Lower lobe of right lung (tissue), 2 donors: ENCODE results near the gene NDUFB4. TPM values are rescaled to one million over a fixed set of nuclear protein-coding genes. Genes with fewer than 3 reads are reported as not detected.

Experiments
- ATAC-seq, 2 donors: fragments of 200-7000 bp; cut with Tn5 transposase; one replicate each; pipeline ENCODE4 v1.9.1; 2020 to 2022; ENCODE audit warnings: mild to moderate bottlenecking in 2 of 2, moderate library complexity in 2 of 2
- DNase-seq: peaks from one replicate; pipeline ENCODE4 v3.0.0-alpha.2; 2020
- H3K27ac ChIP-seq: fragments of 200-600 bp; one replicate; pipeline ENCODE4 v1.8.0; 2022
- H3K27me3 ChIP-seq: fragments of 200-600 bp; one replicate; pipeline ENCODE4 v1.8.0; 2022; ENCODE audit warnings: low read depth
- H3K36me3 ChIP-seq: fragments of 200-600 bp; one replicate; pipeline ENCODE4 v1.8.0; 2022; ENCODE audit warnings: mild to moderate bottlenecking
- H3K4me1 ChIP-seq: fragments of 200-600 bp; one replicate; pipeline ENCODE4 v1.8.0; 2022
- H3K4me3 ChIP-seq: fragments of 200-600 bp; one replicate; pipeline ENCODE4 v1.8.0; 2022; ENCODE audit warnings: mild to moderate bottlenecking
- H3K9me3 ChIP-seq: fragments of 200-600 bp; one replicate; pipeline ENCODE4 v1.8.0; 2022
- CTCF ChIP-seq: fragments of 200-600 bp; IDR thresholded peaks from one replicate; pipeline ENCODE4 v1.8.0; 2022; ENCODE audit warnings: antibody characterized with exemption, mild to moderate bottlenecking
- intact Hi-C: fragments of 100-400 bp; cut with DNase I; formaldehyde crosslinking; loops from one replicate; pipeline ENCODE4 v1.11.0; 2022
- total RNA-seq: library from RNA; stranded (reverse); fragmentation: NEBNext Ultra II Directional; extraction: Animal tissue kit (Norgen Biotek cat#: 25700); gene quantifications from one replicate; pipeline ENCODE4 v1.2.1, GENCODE V29; 2021
- donor health status: DM: no; HTN: yes; CAD: no; lungs with severe emphysema.

Gene NDUFB4
- total RNA-seq, 1 donor from 2014 or later: 100 TPM

DNA sequence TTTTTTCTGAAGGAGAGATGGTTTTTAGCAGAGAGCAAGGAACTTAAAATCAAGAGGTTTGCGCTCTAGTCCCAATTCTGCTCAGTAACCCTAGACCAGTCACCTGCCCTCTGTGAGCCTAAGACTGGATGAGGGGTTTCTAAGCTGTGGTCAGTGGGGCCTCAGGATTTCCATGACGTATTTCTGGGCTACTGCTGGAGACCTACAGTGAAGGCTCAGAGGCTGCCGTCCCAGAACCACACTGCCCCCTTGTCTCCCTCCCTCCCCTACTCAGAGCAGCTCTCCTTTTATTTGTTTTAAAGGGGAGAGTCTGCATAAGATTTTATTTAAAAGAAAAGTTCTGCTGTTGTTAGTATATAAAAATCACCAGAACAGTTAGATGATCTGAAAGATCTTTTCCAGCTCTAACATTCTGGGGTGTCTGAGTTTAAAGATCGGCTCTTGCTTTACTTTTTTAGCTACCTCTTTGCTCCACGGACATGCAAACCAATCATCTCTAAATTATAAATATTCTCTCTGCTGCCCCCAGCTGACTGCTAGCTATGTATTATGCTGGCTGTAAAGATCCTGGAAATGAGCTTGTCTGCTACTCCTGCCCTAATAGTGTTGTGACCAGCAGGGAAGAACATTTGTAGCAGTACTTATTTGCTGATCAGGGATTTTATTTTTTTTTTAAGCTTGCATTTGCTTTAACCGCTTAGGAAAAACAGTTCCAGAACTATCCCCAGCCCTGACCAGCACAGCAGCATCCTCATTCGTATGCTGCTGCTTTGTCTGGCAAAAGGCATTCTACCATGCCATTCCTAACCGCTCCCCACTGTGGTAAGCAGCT lies 28.6 kb upstream of the NDUFB4 start:
- TF ChIP-seq CTCF: peak; percentile 48
- DNase-seq: no peak
- no peaks in the 10 kb centered on the region for H3K9me3 ChIP-seq
- H3K27ac ChIP-seq: no peak overlapping the region
- H3K4me1 ChIP-seq: peaks cover 4% of the 10 kb centered on the region
- H3K36me3 ChIP-seq: no peaks in the 10 kb centered on the region
- intact Hi-C loops: loop anchor here (10.0 kb wide), 2 partner anchors 227 to 323 kb away; no protein-coding TSS in a partner anchor
- no peak overlapping the region for H3K4me3 ChIP-seq
- peak; percentile 49 to 62 for ATAC-seq
- H3K27me3 ChIP-seq: no peaks in the 10 kb centered on the region

DNA sequence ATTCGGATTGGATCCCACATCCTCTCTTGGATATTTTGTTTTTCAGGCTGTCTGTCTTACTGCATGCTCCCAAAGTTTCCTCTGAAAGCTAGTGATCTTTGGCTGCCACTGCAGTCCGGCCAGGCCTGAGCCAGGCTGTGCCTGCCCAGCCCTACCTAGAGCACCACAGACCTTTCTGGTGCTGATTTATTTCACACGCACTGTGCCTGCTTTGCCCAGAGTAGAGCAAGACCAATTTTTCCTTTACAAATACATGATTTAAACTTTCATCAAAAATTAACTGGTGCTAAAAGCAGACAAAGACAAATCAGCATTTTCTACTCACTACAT lies 28.0 kb upstream of the NDUFB4 start:
- no peak overlapping the region for H3K27ac ChIP-seq
- H3K4me1 ChIP-seq: peaks cover 4% of the 10 kb centered on the region
- no peaks in the 10 kb centered on the region for H3K9me3 ChIP-seq
- TF ChIP-seq CTCF: no peak
- no peaks in the 10 kb centered on the region for H3K36me3 ChIP-seq
- DNase-seq: no peak
- no peak for ATAC-seq
- no peaks in the 10 kb centered on the region for H3K27me3 ChIP-seq
- intact Hi-C loops: loop anchor here (10.0 kb wide), 2 partner anchors 227 to 323 kb away; no protein-coding TSS in a partner anchor
- H3K4me3 ChIP-seq: no peak overlapping the region

DNA sequence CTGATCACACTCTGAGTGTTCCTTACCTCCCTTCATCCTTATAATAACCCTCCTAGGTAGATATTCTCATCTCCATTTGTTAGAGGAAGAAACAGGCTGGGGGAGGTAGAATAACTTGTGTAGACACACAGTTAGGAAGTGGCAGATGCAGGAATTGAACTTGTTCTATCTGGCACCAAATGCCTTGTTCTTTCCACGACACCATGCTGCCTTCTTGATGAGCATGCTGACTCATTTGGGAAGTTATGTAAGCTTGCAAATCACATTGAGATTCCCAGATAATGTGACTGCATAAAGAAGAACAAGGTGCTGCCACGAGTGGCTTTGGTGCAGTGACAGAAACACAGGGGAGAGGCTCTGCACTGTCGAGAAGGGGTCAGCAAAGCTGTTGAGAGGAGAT lies 27.5 kb upstream of the NDUFB4 start:
- Histone ChIP-seq H3K27me3 (no peaks in the 10 kb centered on the region), H3K4me1 (peaks cover 4% of the 10 kb centered on the region), H3K9me3 (no peaks in the 10 kb centered on the region), H3K27ac (no peak overlapping the region), H3K36me3 (no peaks in the 10 kb centered on the region), H3K4me3 (no peak overlapping the region)
- DNase-seq (no peak), ATAC-seq (no peak)
- TF ChIP-seq CTCF: no peak
- intact Hi-C loops: loop anchor here (10.0 kb wide), 2 partner anchors 226 to 324 kb away; no protein-coding TSS in a partner anchor

DNA sequence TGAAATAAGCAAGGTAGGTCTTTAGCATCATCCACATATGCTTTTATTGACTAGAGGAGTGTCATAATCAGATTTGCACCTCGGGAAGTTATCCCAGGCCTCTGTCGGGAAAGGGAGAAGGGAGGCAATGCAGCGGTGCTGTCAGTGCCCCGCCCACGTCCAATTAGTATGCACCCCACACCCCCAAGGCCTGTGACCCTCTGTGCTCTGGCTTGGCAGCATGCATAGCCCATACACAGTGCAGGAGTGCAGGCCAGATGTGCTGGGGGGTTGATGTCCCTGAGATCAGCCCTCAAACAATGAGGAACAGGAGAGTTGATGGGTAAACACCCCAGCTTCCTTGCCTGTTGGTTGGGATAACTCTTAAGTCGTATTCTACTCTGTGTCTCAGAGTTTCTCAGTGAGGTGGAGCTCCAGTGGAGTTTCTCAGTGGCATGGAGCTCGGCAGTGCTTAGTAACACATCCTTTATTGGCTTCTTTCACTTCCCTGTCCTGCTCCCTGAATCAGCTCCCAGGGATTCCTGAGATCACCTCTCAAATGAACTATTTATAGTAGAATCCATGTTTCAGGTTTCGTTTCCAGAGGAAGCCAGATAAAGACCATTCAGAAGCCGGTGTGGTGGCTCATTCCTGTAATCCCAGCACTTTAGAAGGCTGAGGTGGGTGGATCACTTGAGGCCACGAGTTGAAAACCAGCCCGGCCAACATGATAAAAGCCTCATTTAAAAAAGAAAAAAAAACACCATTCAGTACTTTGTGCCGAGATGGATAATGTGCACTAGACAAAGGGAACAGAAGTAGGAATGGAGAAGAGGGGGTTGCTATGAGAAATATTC lies 26.7 kb upstream of the NDUFB4 start:
- DNase-seq: no peak
- no peaks in the 10 kb centered on the region for H3K36me3 ChIP-seq
- no peak overlapping the region for H3K27ac ChIP-seq
- no peak overlapping the region for H3K4me3 ChIP-seq
- H3K4me1 ChIP-seq: peaks cover 4% of the 10 kb centered on the region
- H3K9me3 ChIP-seq: no peaks in the 10 kb centered on the region
- TF ChIP-seq CTCF: no peak
- no peaks in the 10 kb centered on the region for H3K27me3 ChIP-seq
- ATAC-seq: no peak
- intact Hi-C loops: loop anchor here (10.0 kb wide), 2 partner anchors 225 to 325 kb away; no protein-coding TSS in a partner anchor

GRCh38 chr3:120572027-120572426 lies 24.1 kb upstream of the NDUFB4 start:
- H3K4me3 ChIP-seq: no peak overlapping the region
- no peak for ATAC-seq
- peaks cover 4% of the 10 kb centered on the region for H3K4me1 ChIP-seq
- no peaks in the 10 kb centered on the region for H3K27me3 ChIP-seq
- intact Hi-C loops: no loop called here
- no peak overlapping the region for H3K27ac ChIP-seq
- H3K9me3 ChIP-seq: no peaks in the 10 kb centered on the region
- no peak for DNase-seq
- H3K36me3 ChIP-seq: no peaks in the 10 kb centered on the region
- no peak for TF ChIP-seq CTCF
